ENCODE data around the gene EIF4E3.

The EIF4E3 gene

DNA sequence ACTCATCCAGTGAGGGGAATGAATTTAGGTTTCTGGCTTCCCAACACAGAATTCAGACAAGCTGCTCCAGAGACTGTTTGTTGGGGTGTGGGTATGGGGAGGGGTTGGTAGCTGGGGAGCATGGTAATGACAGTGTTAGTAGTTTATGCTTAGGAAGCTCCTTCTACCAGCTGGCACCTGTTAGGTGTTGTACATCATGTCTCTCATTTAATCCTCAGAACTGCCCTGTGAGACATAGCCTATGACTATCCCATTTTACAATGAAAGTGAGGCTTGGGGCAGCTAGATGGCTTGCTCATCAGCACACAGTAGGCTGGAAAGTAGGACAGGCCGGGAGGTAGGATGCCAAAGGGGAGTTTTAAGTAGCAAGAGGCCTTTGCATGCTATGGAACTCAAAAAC, 2.5 kb downstream of the EIF4E3 start:
- DNase-seq = no peak

DNA sequence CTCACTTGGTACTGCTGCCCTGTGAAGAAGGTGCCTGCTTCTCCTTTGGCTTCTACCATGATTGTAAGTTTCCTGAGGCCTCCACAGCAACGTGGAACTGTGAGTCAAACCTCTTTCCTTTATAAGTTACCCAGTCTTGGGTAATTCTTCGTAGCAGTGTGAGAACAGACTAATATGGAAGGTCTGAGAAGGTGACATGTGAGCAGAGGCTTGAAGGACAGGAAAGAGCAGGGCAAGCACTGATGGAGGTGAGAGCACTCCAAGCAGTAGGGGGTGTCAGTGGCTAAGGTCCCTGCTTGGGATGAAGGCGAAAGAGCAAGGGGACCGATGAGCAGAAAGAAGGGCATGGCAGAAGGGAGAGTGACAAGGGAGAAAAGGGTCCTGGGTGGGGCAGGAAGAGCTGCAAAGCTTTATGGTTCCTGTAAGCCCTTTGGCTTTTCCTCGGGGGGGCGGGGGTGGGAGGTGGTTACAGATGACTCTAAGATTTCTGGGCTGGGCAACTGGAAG, 3.5 kb downstream of the EIF4E3 start:
- DNase-seq = no peak

DNA sequence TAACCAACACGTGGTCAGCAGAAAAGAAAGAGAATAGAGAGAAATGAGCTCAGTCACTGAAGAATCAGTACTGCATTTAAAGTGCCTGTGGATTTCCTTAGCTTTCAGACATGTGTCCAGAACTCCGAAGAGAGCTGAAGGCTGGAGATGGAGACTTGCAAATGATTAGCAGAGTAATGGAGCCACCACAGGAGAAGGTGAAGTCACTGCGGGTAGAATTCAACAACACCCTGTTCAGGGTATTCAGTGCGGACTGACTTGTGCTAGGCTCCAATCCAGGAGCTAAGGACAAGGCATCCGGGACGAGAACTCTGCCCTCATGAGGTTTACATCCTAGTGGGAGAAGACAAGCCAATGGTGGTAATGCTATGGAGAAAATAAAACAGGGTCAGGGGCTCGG, 4.2 kb downstream of the EIF4E3 start:
- DNase-seq = no peak

DNA sequence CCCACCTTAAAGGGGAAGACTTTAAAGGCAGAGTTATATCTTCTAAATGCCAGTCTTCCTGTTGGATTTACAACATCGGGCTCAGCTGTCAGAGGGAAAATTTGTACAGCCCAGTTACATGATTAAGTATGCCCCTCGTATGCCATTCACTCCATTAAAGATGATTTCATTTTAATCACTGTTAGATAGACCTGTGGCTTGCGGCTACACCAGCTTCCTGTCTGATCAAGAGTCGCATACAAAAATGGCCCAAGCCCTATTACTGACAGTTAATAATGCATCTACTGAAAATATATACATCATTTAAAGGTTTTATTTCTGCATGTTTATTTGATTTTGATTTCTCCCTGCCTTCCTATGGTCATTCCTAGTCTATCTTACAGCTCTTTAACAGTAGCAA, 7.1 kb downstream of the EIF4E3 start:
- no peak for DNase-seq

DNA sequence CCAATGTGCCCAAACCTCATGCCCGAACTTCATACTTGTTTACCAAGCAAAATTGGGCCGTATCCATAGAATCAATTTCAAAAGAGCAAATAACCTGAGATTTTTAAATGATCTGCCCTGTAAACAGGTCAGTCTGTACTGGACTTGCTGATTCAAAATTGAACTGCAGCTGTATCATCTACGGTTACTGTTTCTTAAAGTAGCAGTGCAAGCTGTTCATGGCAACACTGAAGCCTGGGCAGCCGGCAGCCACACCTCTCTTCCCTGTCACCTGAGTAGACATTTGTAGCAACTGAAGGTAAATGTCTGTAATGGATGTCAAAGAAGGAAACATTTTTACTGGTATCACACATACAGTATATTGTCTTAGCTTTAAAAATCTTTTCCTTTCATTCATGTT, 10.6 kb downstream of the EIF4E3 start:
- no peak for DNase-seq

DNA sequence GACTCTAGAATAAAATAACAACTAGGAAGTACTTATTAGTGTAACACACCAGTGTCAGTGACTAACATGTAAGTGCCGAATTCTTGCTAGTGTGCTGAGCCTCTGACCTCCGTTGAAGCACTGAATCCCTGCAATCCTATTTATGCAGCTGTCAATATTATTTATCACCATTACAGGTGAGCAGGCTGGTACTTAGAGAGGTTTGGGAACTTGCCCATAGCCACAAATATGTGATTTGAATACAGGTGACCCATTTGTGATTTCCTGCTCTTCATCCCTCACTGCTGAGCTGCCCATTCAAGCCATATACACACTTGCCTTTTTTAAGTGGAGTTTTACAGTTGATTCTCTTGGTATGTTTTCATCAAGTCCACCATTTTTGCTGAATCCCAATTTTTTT, 12.2 kb downstream of the EIF4E3 start:
- DNase-seq = no peak

DNA sequence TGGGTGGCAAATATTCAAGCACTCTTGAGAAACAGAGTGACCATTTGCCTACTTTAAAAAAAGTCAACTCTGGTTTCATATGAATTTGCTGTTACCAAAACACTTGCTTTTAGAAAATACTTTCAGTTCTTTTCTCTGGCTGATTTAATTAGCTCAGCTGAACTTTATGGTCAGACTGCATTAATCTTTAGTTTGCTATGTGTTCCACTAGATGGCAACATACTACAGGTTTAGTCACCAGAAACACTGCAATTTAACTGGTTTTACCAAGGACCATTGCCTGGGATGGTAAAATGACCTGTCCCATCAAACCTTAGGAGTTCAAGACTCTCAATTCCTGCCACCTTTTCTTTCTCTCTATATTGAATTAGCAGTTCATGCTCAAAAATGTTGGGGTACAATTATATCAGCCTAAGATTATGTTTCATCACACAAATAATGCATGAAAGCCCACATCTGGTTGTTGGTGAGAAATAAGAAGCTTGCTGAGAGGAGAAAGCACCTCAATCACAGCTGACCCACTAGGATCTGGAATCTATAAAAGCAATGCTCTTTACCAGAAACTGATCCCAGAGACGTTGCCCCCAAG, 14.2 kb downstream of the EIF4E3 start:
- DNase-seq = peak; percentile 65

DNA sequence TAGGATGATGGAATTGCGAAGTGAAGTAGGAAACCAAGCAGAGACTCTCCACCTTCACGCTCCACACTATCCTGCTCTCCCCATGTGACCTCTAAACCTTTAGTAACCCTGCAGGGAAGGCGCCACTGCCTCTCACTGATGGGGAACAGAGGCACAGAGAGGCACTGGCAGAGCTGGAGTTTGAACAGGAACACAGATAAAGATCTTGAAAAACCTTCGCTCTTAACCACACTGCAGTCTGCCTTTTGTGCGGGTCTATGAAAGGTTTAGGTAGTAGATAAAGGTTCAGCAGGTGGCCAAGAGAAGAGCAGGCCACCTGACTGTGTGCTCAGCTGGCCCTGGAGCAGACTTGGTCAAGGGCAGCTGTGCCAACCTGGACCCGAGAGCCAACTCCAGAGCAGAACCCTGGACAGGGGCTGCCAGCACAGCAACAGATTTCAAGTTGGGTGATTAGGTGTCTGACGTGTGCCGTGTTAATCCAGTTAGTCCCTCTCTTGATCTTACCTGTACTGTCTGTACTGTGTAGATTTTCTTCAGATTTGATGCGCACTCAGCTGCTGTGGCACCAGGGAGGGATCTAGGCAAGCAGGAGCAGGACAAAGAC, 15.2 kb downstream of the EIF4E3 start:
- no peak for DNase-seq

DNA sequence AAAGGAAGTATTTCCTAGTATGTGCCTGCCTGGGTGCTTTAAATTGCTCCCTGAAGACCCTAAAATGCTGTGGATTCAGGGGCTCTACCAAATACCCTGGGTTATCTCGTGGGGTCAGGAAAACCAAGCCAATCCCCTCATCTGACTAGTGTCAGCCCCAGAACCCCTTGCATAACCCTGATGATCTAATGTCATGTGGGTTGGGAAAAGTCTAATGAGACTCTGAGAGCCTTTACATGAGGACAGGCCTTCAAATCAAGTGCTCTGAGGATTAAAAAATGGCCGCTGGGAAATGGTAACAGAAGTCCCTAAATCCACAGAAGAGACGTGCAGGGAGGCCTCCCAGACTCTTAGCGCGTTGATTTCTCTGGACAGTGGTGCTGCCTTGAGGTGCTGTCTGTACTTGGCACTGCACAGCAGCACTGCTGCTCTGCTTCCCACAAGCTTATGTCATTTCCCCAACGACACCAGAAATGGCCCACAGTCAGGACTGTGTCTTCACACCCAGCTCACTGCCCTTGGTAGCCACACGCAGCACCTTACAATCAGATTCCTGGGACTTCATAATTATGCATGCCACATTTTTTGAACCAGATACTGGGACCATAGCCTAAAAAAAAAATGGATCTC, 16.6 kb downstream of the EIF4E3 start:
- DNase-seq = peak; percentile 23

DNA sequence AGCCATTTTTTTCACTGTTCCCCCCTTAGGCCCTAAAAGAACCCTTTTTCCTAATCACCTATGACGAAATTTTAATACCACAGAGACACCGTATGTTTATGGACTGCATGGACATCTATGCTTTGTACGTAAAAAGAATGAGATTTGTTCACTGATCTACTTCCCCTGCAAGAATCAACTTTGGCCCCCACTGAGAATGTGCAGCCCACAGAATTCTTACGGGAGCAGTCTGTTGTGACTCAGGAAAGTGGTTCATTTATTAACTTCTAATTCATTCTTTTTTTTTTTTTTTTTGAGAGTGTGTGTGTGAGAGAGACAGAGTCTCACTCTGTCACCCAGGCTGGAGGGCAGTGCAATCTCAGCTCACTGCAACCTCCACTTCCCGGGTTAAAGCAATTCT, 17.6 kb downstream of the EIF4E3 start:
- DNase-seq = no peak

DNA sequence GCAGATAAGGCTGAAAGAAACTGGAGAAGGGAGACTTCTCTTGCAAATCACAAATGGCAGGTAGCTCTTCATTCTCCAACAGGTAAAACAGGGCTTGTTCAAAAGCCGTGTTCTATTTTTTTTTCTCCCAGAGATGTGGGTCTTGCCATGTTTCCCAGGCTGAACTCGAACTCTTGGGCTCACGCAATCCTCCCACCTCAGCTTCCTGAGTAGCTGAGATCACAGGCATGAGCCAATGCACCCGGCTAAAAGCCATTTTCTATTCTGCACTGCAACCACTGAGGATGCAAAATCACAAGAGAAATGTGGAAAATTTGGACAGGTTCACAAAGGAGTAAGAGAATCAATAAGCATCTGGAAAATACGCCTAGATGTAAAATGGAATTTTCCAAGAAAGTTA, 19.5 kb downstream of the EIF4E3 start:
- DNase-seq = no peak

DNA sequence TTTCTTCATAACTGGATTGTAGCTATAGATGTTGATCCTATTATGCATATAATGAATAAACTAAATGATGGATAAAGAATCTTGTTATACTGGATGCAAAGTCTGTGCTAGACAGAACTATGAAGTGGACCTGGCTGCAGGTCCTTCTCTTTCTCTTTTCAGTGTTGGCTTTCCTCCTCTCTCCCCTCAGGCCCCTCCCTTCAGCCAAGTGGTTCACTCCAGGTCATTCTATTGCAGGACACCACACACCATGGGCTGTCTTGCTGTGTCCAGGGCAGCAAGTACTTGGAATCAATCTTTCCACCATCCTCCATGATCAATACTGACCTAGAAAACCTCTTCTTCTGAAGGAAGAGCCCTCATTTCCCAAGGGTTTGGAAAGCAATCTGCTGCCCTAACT, 20.3 kb downstream of the EIF4E3 start:
- no peak for DNase-seq

DNA sequence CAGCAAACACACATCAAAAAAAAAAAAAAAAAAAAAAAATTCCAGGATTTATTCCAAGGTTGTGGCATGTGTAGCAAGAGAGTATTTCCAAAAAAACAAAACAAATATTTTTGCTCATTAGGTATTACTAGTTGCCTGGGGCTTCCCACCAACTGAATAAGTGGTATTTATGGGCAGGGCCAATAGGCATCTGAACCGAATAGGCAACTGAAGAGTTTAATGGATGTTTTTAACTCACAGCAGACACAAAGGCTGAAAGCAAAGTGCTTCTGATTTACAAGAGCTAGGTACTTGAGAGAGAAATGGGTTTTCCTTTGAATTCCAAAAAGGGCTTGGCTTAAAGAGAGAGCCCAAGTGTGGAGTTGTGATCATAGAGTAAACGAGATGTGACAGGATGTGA, 21.4 kb downstream of the EIF4E3 start:
- DNase-seq = no peak

DNA sequence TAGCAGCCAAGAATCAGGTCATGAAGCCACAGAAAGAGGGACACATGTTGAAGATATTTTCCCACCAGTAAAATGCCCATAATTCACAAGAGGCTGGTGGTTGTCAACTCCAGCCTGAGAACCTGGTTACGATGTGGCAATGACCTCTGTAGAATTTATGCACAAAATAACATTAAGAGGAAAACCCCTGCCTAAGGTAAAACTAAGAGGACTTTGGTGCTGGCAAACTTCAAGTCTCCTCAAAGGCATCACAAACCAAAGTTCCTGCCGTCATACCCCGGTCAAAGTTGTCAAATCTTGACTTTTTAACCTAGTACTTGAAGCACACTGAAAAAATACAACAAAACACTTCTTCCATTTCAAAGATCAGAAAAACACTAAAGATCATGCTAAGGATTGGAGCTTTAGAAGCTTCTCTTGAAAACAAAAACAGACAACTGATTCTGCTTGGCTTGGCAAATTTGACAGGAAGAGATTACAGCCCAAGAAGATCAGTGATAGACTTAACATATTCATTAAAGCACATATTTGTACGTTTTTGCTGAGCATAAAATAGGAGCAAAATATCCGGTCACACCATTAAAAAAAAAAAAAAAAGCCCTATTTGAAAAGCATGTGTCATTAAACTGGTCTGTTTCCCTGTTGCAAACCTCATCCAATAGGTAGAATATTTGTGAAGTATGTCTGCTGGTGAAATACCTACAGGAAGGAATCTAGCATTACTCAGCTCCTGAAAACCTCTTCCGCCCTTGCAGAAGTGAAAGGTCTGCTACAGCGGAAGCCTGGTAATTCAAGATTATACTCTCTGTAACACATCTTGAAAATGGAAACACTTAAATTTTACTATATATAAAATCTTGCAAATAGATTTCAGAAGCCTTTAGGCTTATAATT, 22.8 kb downstream of the EIF4E3 start:
- no peak for DNase-seq

DNA sequence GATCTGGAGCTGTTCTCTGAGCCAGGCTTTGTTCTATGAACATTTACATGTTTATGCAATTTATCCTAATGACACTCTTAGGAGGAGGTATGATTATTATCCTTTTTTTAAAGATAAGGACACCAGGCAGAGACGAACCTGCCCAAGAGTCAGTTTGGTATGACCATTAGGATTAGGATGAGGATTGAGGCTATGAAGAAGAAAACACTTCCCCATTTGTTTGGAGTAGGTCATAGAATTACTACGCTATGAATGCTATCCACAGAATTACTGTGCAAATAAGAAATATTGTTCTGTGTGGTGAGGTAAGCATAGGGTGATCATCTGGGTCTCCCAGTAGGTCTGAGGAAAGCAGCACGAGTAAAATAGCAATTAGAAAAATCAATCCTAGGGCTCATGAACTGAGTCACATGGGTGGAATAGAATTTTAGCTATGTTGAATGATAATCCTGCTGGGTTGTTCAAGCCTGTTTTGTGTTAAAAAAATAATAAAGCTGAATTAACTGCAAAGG, 23.9 kb downstream of the EIF4E3 start:
- no peak for DNase-seq

DNA sequence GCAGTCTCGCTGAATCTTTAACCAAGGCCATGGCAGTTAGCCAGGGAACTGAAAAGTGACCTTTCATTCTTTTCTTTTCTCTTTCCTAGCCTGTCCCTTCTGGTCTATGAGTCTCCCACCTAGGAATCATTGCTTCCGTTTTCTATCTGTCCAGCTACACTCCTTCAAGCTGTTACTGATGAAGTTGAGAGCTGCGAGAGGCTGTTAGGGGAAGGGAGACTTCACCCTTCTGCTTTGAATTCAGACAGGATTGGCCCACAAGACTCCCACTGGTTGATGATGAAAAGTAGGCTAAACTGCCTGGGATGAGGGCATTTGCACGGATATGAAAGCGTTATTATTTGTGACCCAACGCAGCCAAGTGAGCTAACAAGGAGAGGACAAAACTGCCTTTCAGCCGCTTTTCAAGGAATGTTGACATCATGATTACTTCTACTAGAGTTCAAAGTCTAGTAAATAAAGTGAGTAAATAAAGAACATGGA, 30.2 kb downstream of the EIF4E3 start:
- DNase-seq = peak; percentile 50

DNA sequence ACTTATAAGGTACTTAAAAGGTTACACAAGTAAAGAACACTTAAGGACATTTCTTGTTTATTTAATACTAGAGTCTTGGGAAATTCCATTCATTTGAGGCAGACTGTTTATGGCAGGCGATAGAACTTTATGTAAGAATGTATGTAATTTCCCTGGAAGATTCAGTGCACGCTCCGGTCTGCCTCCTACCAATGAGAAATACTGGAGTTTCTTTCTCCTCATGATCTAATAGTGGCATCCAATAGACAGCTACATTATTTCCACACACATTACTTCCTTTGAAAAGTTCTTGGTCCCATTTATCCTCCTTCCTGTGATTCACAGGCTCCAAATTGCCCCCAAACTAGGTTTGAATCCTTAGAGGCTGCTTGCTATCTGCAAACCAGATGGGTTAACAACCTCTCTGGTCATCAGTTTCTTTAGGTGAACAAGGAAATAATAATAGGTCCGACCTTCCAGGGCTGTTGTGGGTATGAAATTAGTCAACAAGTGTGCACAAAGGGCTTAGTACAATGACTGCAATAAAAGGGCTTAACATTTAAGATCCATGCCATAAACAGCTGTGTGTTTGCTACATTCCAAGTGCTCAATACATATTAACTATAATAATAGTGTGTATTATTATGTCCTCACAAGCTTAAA, 30.7 kb downstream of the EIF4E3 start:
- no peak for DNase-seq

DNA sequence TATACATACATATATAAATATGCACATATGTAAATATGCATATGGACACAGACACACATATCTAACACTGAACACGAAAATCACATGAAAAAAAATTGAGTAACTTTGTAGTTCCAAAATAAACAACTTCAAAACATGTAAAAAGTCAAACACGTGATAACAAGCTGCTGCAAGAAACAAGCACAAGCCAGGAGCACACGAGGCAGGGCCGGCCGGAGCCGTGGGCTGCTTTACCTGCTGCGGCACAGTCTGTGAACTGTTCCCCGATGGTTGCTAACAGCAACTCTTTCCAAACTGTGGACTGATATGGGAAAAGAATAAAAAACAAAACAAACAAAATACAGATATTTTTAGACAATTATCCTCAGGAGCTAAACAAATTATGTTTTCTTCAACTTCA, 31.6 kb downstream of the EIF4E3 start:
- DNase-seq = no peak

DNA sequence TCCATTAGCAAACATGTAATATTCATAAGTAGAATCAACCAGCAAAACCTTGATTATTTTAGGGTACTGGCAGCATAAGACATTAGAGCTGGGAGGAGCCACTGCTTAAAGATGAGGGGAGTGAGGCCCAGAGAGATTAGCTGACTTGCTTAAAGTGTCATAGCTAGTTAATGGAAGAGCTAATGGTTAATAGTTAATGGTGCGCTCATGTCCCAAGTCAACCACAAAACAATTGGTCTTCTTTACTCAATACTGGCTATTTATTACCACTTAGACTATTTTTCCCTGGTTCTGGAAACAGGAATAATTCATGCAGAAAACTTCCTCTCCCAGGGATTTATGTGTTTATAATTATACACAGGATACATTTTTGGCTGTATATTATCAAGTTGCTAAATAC, 33.1 kb downstream of the EIF4E3 start:
- no peak for DNase-seq

DNA sequence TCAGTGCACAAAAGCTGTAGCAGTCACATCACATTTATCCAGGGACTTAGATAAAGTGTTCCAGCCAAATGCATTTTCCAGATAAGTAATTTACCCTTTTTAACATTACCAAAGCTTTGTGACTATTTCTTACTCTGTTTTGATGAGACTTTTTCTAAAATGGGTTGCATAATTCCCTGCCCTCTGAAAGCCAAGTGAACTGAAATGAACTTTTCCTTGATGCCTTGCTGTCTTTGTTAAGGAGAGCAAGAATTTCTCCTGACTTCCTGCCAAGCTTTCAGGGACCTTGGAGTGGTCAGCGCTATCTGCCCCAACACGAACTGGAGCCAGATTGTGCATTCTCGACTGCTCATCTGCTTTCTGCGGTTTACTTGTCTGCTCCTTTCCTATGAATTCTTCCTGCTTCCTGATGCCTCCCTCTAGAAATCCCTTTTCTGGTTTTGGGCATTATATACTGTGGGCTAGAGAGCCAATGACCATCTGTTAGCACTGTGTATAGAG, 34.8 kb downstream of the EIF4E3 start:
- peak; percentile 7 for DNase-seq

DNA sequence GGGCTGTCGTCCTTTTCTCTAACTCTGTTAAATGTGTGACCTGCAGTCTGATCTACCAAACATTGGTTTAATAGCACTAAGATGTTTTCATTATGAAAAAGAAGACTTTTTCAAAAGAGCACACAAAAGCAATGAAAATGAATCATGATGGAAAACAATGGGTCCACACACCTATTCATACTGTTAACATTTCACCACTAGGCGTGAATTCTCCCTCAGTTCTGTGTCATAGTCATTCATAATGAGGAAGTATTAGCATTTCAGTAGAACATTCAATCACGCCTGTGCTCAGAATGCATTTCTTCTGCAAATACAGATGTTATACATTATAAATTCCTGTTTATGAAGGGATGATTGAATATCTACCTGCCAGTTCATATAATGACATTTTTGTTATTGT, 35.9 kb downstream of the EIF4E3 start:
- no peak for DNase-seq

DNA sequence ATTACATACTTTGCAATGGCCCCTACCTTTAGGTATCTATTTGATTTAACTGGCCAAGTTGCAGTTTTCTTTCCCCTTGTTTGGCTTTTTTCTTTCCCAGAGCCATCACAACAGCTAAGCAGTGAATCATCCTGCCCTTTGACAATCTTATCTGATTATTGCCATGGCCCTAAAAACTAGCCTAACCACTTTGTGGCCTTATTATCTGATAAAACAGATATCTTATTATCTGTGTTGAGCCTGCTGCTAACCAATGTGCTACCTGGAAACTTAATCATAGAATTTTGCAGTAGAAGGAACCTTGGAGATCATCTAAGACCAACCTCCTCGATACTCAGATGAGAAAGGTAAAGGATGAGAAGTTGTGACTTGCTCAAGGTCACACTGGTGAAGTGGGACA, 37.1 kb downstream of the EIF4E3 start:
- no peak for DNase-seq

Measured in midbrain (tissue), 1 donor.